HCT116 (cell line): Measurements from ENCODE around the gene KTI12.

Experiments
- ATF3 ChIP-seq: IDR thresholded peaks from 2 replicates; pipeline ENCODE4 v1.6.1; 2012
- CEBPB ChIP-seq: IDR thresholded peaks from 2 replicates; pipeline ENCODE4 v1.6.1; 2012; ENCODE audit warnings: low read depth
- CTCF ChIP-seq, 3 experiments: fragments of 200-600 bp in 1 of 3; sonication (generic) in 1 of 3; IDR thresholded peaks in 2 of 3; conservative IDR thresholded peaks in 1 of 3; 2 replicates each; pipeline ENCODE4 v1.5.1; 2012 to 2017; ENCODE audit warnings: low read depth in 2 of 3, low read length in 2 of 3, antibody characterized with exemption in 1 of 3, borderline replicate concordance in 1 of 3, control low read depth in 1 of 3, mild to moderate bottlenecking in 1 of 3, mixed read lengths in 1 of 3, mixed run types in 1 of 3, moderate library complexity in 1 of 3; ENCODE audit not compliant: insufficient read depth in 1 of 3
- EGR1 ChIP-seq: IDR thresholded peaks from 2 replicates; pipeline ENCODE4 v1.6.1; 2012; ENCODE audit warnings: low read depth
- EZH2 ChIP-seq: fragments of 200-600 bp; sonication (generic); IDR thresholded peaks from 2 replicates; pipeline ENCODE4 v1.6.1; 2017; ENCODE audit warnings: antibody characterized with exemption, mixed run types
- EZH2phosphoT487 ChIP-seq: fragments of 200-600 bp; IDR thresholded peaks from 2 replicates; pipeline ENCODE4 v1.6.1; 2018; ENCODE audit warnings: antibody characterized with exemption, borderline replicate concordance
- FOSL1 ChIP-seq: IDR thresholded peaks from 2 replicates; pipeline ENCODE4 v1.6.1; 2012; ENCODE audit warnings: low read depth
- POLR2A ChIP-seq: IDR thresholded peaks from 2 replicates; pipeline ENCODE4 v1.7.0; 2011; ENCODE audit warnings: borderline replicate concordance; ENCODE audit not compliant: insufficient read depth, insufficient read length; ENCODE audit errors: extremely low read depth
- POLR2AphosphoS5 ChIP-seq: IDR thresholded peaks from 2 replicates; pipeline ENCODE4 v1.6.1; 2011; ENCODE audit warnings: mild to moderate bottlenecking, low read depth, low read length, moderate library complexity
- REST ChIP-seq: IDR thresholded peaks from 2 replicates; pipeline ENCODE4 v1.6.1; 2012; ENCODE audit warnings: low read depth
- SRF ChIP-seq: IDR thresholded peaks from 2 replicates; pipeline ENCODE4 v1.6.1; 2012; ENCODE audit warnings: low read depth
- TCF7L2 ChIP-seq: IDR thresholded peaks from 2 replicates; pipeline ENCODE4 v1.7.0; 2011; ENCODE audit warnings: borderline replicate concordance, inconsistent platforms; ENCODE audit not compliant: insufficient read depth, insufficient read length; ENCODE audit errors: extremely low read depth
- YY1 ChIP-seq: IDR thresholded peaks from 2 replicates; pipeline ENCODE4 v1.6.1; 2011; ENCODE audit warnings: low read length, low read depth, moderate library complexity, mild to moderate bottlenecking; ENCODE audit not compliant: insufficient replicate concordance; ENCODE audit errors: extremely low read depth

- TF ChIP-seq CTCF (IDR thresholded peaks at IDR 0.05 in 2 of 3, conservative IDR thresholded peaks at IDR 0.05 in 1 of 3; ENCODE audit: borderline replicate concordance in 1 of 3, insufficient read depth in 1 of 3, low read depth in 2 of 3, low read length in 2 of 3) (no peak), ATF3 (no peak), YY1 (no peak), EZH2phosphoT487 (no peak), EZH2 (no peak), EGR1 (no peak), SRF (no peak), REST (no peak), POLR2AphosphoS5 (no peak), POLR2A (no peak), FOSL1 (no peak), TCF7L2 (no peak), CEBPB (no peak)
These were observed 852 bp downstream of the KTI12 start for GRCh38 chr1:52032785-52033131.
